Loucy (cell line): ENCODE measurements around the gene RTCA.

Experiments used
- H2AFZ ChIP-seq: fragments of 200-600 bp; sonication (generic); 2 replicates; pipeline ENCODE4 v1.6.0; 2016; ENCODE audit warnings: antibody characterized with exemption, mild to moderate bottlenecking, low read length, moderate library complexity
- H3F3A ChIP-seq: fragments of 200-600 bp; 2 replicates; pipeline ENCODE4 v1.6.0; 2016; ENCODE audit warnings: antibody characterized with exemption, low read depth, mild to moderate bottlenecking
- H3K27me3 ChIP-seq: fragments of 200-600 bp; sonication (generic); 2 replicates; pipeline ENCODE4 v1.6.1; 2014; ENCODE audit warnings: low read length, mild to moderate bottlenecking; ENCODE audit not compliant: insufficient read depth, poor library complexity, severe bottlenecking
- H3K36me3 ChIP-seq: fragments of 200-600 bp; sonication (generic); 2 replicates; pipeline ENCODE4 v1.6.1; 2016; ENCODE audit warnings: low read length; ENCODE audit not compliant: insufficient read depth
- H3K4me1 ChIP-seq: fragments of 200-600 bp; sonication (generic); 2 replicates; pipeline ENCODE4 v1.5.1; 2014; ENCODE audit warnings: low read length, mild to moderate bottlenecking; ENCODE audit not compliant: insufficient read depth, poor library complexity, severe bottlenecking
- H3K4me2 ChIP-seq: fragments of 200-600 bp; sonication (generic); 2 replicates; pipeline ENCODE4 v1.6.0; 2014; ENCODE audit warnings: antibody characterized with exemption, low read length, low read depth, mild to moderate bottlenecking; ENCODE audit not compliant: poor library complexity, severe bottlenecking
- H3K4me3 ChIP-seq: fragments of 200-600 bp; sonication (generic); 2 replicates; pipeline ENCODE4 v1.5.1; 2014; ENCODE audit warnings: low read length, mild to moderate bottlenecking, mixed read lengths; ENCODE audit not compliant: poor library complexity, severe bottlenecking
- H3K79me2 ChIP-seq: fragments of 200-600 bp; sonication (generic); 2 replicates; pipeline ENCODE4 v1.6.1; 2014; ENCODE audit warnings: low read length; ENCODE audit not compliant: insufficient read depth
- H3K9ac ChIP-seq: fragments of 200-600 bp; sonication (generic); 2 replicates; pipeline ENCODE4 v1.6.0; 2014; ENCODE audit warnings: mild to moderate bottlenecking, low read depth, low read length, moderate library complexity; ENCODE audit not compliant: poor library complexity, severe bottlenecking
- H3K9me2 ChIP-seq: fragments of 200-600 bp; sonication (generic); replicated peaks from 2 replicates; pipeline ENCODE4 v1.6.1; 2016; ENCODE audit warnings: low read depth, low read length, mixed read lengths
- H3K9me3 ChIP-seq: fragments of 200-600 bp; sonication (generic); 2 replicates; pipeline ENCODE4 v1.6.1; 2014; ENCODE audit warnings: mild to moderate bottlenecking, antibody characterized with exemption, low read length, low read depth; ENCODE audit not compliant: insufficient read depth
- H4K20me1 ChIP-seq: fragments of 200-600 bp; sonication (generic); 2 replicates; pipeline ENCODE4 v1.6.0; 2014; ENCODE audit warnings: antibody characterized with exemption, low read length, mild to moderate bottlenecking; ENCODE audit not compliant: insufficient read depth, poor library complexity, severe bottlenecking
- EZH2phosphoT487 ChIP-seq: fragments of 200-600 bp; IDR thresholded peaks from 2 replicates; pipeline ENCODE4 v1.6.1; 2018; ENCODE audit warnings: antibody characterized with exemption, mild to moderate bottlenecking, moderate library complexity, borderline replicate concordance
- TF ChIP-seq, protein P1 (sequence below): fragments of 200-600 bp; sonication (generic); conservative IDR thresholded peaks from 2 replicates; pipeline ENCODE4 v1.5.1; 2014; ENCODE audit warnings: mild to moderate bottlenecking, antibody characterized with exemption, low read length

RTCA gene

DNA sequence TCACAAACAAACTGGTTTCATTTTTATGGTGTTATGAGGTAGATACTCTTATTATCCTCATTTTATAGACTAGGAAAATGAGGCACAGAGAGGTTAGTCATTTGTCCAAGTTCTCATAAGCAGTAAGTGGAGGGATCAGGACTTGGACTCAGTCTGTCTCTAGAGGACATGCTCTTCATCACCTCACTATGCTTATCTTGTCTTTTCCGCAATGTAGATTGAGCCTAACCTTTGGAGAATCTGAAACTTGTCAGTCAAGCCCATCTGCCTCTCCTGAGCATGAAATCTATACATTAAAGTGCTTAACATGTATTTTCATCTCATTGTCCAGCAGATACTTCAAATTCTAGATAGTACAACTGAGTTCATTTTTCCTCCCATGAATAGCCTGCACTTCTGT lies 74.5 kb downstream of the RTCA start:
- H3K4me3 ChIP-seq, result no peak overlapping the region
- no peaks in the 10 kb centered on the region for H3F3A ChIP-seq
- no peaks in the 10 kb centered on the region for H3K27me3 ChIP-seq
- H3K4me2 ChIP-seq, result no peak overlapping the region
- H3K9me2 ChIP-seq, result no peaks in the 10 kb centered on the region
- no peaks in the 10 kb centered on the region for H3K79me2 ChIP-seq
- TF ChIP-seq, protein P1, sequence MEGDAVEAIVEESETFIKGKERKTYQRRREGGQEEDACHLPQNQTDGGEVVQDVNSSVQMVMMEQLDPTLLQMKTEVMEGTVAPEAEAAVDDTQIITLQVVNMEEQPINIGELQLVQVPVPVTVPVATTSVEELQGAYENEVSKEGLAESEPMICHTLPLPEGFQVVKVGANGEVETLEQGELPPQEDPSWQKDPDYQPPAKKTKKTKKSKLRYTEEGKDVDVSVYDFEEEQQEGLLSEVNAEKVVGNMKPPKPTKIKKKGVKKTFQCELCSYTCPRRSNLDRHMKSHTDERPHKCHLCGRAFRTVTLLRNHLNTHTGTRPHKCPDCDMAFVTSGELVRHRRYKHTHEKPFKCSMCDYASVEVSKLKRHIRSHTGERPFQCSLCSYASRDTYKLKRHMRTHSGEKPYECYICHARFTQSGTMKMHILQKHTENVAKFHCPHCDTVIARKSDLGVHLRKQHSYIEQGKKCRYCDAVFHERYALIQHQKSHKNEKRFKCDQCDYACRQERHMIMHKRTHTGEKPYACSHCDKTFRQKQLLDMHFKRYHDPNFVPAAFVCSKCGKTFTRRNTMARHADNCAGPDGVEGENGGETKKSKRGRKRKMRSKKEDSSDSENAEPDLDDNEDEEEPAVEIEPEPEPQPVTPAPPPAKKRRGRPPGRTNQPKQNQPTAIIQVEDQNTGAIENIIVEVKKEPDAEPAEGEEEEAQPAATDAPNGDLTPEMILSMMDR, result no peak
- TF ChIP-seq EZH2phosphoT487, result no peak
- H3K9me3 ChIP-seq, result no peaks in the 10 kb centered on the region
- H3K36me3 ChIP-seq, result no peaks in the 10 kb centered on the region
- no peaks in the 10 kb centered on the region for H4K20me1 ChIP-seq
- H3K4me1 ChIP-seq, result no peaks in the 10 kb centered on the region
- no peak overlapping the region for H2AFZ ChIP-seq
- H3K9ac ChIP-seq, result no peak overlapping the region

- no peak for TF ChIP-seq EZH2phosphoT487
- TF ChIP-seq, protein P1, result no peak
- H3K4me1 ChIP-seq, result peaks cover 3% of the 10 kb centered on the region
- no peaks in the 10 kb centered on the region for H3K9me2 ChIP-seq
- H3K79me2 ChIP-seq, result no peaks in the 10 kb centered on the region
- no peaks in the 10 kb centered on the region for H3K27me3 ChIP-seq
- H2AFZ ChIP-seq, result no peak overlapping the region
- H3K4me3 ChIP-seq, result no peak overlapping the region
- no peaks in the 10 kb centered on the region for H3F3A ChIP-seq
- no peaks in the 10 kb centered on the region for H3K36me3 ChIP-seq
- H3K4me2 ChIP-seq, result no peak overlapping the region
- no peaks in the 10 kb centered on the region for H4K20me1 ChIP-seq
- no peak overlapping the region for H3K9ac ChIP-seq
- no peaks in the 10 kb centered on the region for H3K9me3 ChIP-seq
Observed at GRCh38 chr1:100342348-100342747, 76.3 kb downstream of the RTCA start.
